RWPE1 (cell line): ENCODE measurements around the gene AKAP7.

ENCODE experiments used
- CTCF ChIA-PET: fragments of 350-600 bp; sonication (Branson Sonifier 250); formaldehyde crosslinking; extraction: SDS; loops from one replicate; lab custom pipeline; 2021; lab: Yijun Ruan, JAX
- POLR2A ChIA-PET: fragments of 400-600 bp; formaldehyde crosslinking; extraction: SDS; loops from one replicate; lab custom pipeline; 2020; ENCODE audit warnings: antibody characterized with exemption; ENCODE audit not compliant: low non-redundant PET; lab: Yijun Ruan, JAX
- DNase-seq: peaks from one replicate; pipeline ENCODE4 v3.0.0; 2012; ENCODE audit warnings: low spot score
- H3K27ac ChIP-seq: fragments of 450-650 bp; 2 replicates; pipeline ENCODE4 v1.5.1; 2017
- CTCF ChIP-seq: fragments of 450-650 bp; conservative IDR thresholded peaks from 2 replicates; pipeline ENCODE4 v1.5.1; 2017; ENCODE audit warnings: low read depth, mild to moderate bottlenecking

The AKAP7 gene

GRCh38 chr6:131163886-131164285 is 28.6 kb downstream of the AKAP7 start:
- ChIA-PET CTCF (no interaction called here), POLR2A (no interaction called here)
- no peak for TF ChIP-seq CTCF
- no peak overlapping the region for H3K27ac ChIP-seq
- no peak for DNase-seq

DNA sequence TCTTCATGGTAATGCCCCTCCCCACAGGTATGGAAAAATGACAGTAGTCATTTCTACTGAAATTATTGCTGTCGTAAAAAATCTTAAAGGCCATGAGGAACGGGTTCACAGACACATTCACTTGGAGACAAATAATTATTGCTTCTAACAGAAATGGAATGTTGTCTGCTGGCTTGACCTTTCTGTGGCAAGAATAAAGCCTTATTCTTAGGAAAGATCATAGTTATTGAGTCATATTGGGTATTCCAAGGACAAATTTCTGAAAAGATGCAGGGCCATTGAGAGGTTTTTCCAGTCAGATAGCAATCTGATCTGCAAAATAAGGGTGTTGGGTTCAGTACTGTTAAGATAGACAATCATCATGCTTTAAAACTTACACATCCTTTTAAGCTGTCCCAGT is 29.2 kb downstream of the AKAP7 start:
- no peak for TF ChIP-seq CTCF
- POLR2A ChIA-PET, result no interaction called here

GRCh38 chr6:131167773-131168172 is 32.5 kb downstream of the AKAP7 start:
- DNase-seq, result no peak
- no peak for TF ChIP-seq CTCF
- POLR2A ChIA-PET, result no interaction called here
- no peak overlapping the region for H3K27ac ChIP-seq
- CTCF ChIA-PET, result no interaction called here

More for the DNA sequence above, 29.2 kb downstream of the AKAP7 start:
- no peak overlapping the region for H3K27ac ChIP-seq
- no peak for DNase-seq
- CTCF ChIA-PET, result no interaction called here

GRCh38 chr6:131169613-131170012 is 34.3 kb downstream of the AKAP7 start:
- TF ChIP-seq CTCF, result no peak
- no peak for DNase-seq
- CTCF ChIA-PET, result no interaction called here
- POLR2A ChIA-PET, result no interaction called here
- no peak overlapping the region for H3K27ac ChIP-seq

- ChIA-PET CTCF (interaction anchor here (0.6 kb wide), 2 partner anchors 253 to 287 kb away, joined by 3 to 4 read pairs; no protein-coding TSS in a partner anchor), POLR2A (no interaction called here)
- no peak for TF ChIP-seq CTCF
- no peak for DNase-seq
- no peak overlapping the region for H3K27ac ChIP-seq
Measured at GRCh38 chr6:131172222-131172621, 37.0 kb downstream of the AKAP7 start.

DNA sequence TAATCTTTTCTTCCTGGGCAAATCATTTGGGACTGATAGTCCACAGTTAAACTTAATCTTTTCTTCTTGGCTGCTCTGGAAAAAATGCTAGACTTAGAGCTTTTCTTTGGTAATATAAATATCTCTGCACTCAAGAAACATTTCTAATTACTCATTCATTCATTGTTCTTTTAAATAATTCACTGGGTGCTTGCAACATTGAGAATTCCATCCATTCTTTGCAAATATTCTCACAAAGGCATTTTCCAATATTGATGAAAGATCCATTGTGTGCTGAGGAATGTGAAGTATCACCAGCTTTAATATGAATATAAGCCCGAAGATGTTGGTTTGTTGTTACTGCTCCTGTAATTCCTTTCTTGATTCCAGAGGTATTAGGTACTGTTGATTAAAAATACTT is 38.4 kb downstream of the AKAP7 start:
- ChIA-PET POLR2A (no interaction called here), CTCF (interaction anchor here (0.5 kb wide), 1 partner anchor 346 kb away, joined by 3 read pairs; no protein-coding TSS in a partner anchor)
- no peak for DNase-seq
- no peak for TF ChIP-seq CTCF
- H3K27ac ChIP-seq, result no peak overlapping the region
